ENCODE results near the gene PSD4. TPM values are rescaled to one million over a fixed set of nuclear protein-coding genes. Genes with fewer than 3 reads are reported as not detected.

The PSD4 gene
- total and polyA plus RNA-seq, 2 of the 8 experiments (the other 6 are each of a cell fraction or from before 2014, with no cell fraction given), result 0.53 to 1.2 TPM

DNA sequence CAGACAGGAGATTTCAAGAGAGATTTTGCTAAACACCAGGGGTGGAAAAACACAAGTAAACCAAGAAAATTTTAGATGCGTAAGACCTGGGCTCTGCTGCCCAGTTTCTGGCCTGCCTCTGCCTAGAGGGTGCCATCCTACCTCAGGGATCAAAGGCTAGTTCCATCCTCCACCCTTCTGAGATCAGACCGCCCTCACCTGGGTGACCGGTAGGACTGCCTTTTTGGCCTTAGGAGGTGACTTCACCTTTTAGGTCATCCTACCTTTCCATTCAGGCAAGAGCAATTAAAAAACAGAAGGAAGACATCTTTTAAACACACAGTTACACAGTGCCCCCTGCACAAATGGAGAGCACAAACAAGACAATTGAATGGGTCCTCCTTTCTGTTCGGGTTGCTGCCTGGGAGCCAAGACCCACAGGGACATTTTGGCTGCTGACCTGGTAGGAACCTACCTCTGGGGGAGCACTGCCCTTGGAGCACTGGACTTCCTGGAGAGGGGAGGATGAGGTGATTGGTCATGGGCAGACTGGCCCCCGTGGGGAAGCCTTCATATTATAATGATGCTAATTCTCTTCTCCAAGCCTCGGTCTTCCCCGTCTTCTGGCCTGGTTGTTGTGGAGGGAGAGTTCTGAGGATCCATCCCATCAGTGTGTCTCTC lies 3.1 kb downstream of the PSD4 start:
- Histone ChIP-seq H2BK120ac (replicated peaks; ENCODE audit: low read depth, low read length) (no peak overlapping the region), H4K8ac (ENCODE audit: extremely low read depth, insufficient read depth, low read length) (no peak overlapping the region), H2AK5ac (ENCODE audit: low read depth, low read length) (no peak overlapping the region), H3K23ac (ENCODE audit: insufficient read length) (no peak overlapping the region), H3K79me1 (ENCODE audit: low read depth, low read length) (no peaks in the 10 kb centered on the region), H2AFZ (ENCODE audit: low read length) (no peak overlapping the region), H3K4ac (replicated peaks; ENCODE audit: insufficient read length, low read depth, low read length) (no peak overlapping the region), H3K4me3 (ENCODE audit: extremely low read depth in 1 of 4, insufficient read depth in 2 of 4, low read depth in 3 of 4, low read length in 4 of 4) (no peak overlapping the region), H3K18ac (ENCODE audit: extremely low read depth, low read length) (no peak overlapping the region; the same call in 1 of the 2 replicates), H2BK5ac (ENCODE audit: low read depth, low read length) (no peak overlapping the region), H3K9ac (replicated peaks in 1 of 4; ENCODE audit: extremely low read depth in 1 of 4, low read depth in 3 of 4, low read length in 3 of 4) (no peak overlapping the region), H2BK20ac (ENCODE audit: low read length) (no peak overlapping the region), H3K27ac (ENCODE audit: low read depth, low read length) (no peak overlapping the region), H3K14ac (ENCODE audit: insufficient read length) (no peak overlapping the region), H3K56ac (replicated peaks; ENCODE audit: insufficient read length, low read depth, low read length) (no peak overlapping the region), H4K20me1 (replicated peaks in 1 of 2; ENCODE audit: control insufficient read depth in 1 of 2, insufficient read depth in 2 of 2, low read length in 2 of 2) (no peaks in the 10 kb centered on the region), H4K5ac (ENCODE audit: insufficient read length, low read depth, low read length) (no peak overlapping the region), H2BK12ac (ENCODE audit: low read depth, low read length) (no peak overlapping the region), H3K27me3 (replicated peaks in 1 of 4; ENCODE audit: control insufficient read depth in 3 of 4, extremely low read depth in 1 of 4, insufficient read depth in 3 of 4, low read length in 3 of 4) (no peaks in the 10 kb centered on the region), H3K79me2 (ENCODE audit: control insufficient read depth in 1 of 2, insufficient read depth in 2 of 2, low read length in 2 of 2) (no peaks in the 10 kb centered on the region), H3K23me2 (ENCODE audit: low read depth, low read length) (no peaks in the 10 kb centered on the region), H4K91ac (replicated peaks; ENCODE audit: insufficient read length, low read length) (no peak overlapping the region), H3K36me3 (ENCODE audit: control insufficient read depth in 2 of 4, insufficient read depth in 4 of 4, low read length in 3 of 4) (no peaks in the 10 kb centered on the region), H3K9me3 (ENCODE audit: insufficient read depth in 2 of 2, low read depth in 1 of 2, low read length in 1 of 2) (no peaks in the 10 kb centered on the region), H3K4me1 (replicated peaks in 1 of 4; ENCODE audit: control insufficient read depth in 3 of 4, insufficient read depth in 4 of 4, low read length in 3 of 4) (peaks cover 0 to 8% (median 2%) of the 10 kb centered on the region in 4 experiments; a peak in 4 of 7 replicates), H2BK15ac (ENCODE audit: low read length) (no peak overlapping the region), H3K4me2 (ENCODE audit: insufficient read depth in 1 of 2, low read depth in 2 of 2, low read length in 2 of 2) (no peak overlapping the region)
- FAIRE-seq (no peak), DNase-seq (ENCODE audit: low read depth in 1 of 2, low spot score in 2 of 2) (no peak)
- 87% methylated on average over 7 of the region's 7 CpGs; no CpG with 5 or more reads in 1 of the 2 experiments for WGBS, 2 experiments (ENCODE audit: extremely low coverage in 1 of 2, insufficient coverage in 1 of 2, insufficient read length in 1 of 2, insufficient replicate concordance in 2 of 2, low coverage in 1 of 2, low lambda C conversion rate in 2 of 2, missing lambda C conversion rate in 1 of 2)
- CTCF ChIA-PET (ENCODE audit: partially characterized antibody), result interaction anchor here (1.5 to 6.2 kb wide), 4 partner anchors 12 to 50 kb away, joined by 3 to 63 read pairs (median 20); no protein-coding TSS in a partner anchor
- POLR2A ChIA-PET (ENCODE audit: partially characterized antibody), result no interaction called here
- TF ChIP-seq, protein P1, sequence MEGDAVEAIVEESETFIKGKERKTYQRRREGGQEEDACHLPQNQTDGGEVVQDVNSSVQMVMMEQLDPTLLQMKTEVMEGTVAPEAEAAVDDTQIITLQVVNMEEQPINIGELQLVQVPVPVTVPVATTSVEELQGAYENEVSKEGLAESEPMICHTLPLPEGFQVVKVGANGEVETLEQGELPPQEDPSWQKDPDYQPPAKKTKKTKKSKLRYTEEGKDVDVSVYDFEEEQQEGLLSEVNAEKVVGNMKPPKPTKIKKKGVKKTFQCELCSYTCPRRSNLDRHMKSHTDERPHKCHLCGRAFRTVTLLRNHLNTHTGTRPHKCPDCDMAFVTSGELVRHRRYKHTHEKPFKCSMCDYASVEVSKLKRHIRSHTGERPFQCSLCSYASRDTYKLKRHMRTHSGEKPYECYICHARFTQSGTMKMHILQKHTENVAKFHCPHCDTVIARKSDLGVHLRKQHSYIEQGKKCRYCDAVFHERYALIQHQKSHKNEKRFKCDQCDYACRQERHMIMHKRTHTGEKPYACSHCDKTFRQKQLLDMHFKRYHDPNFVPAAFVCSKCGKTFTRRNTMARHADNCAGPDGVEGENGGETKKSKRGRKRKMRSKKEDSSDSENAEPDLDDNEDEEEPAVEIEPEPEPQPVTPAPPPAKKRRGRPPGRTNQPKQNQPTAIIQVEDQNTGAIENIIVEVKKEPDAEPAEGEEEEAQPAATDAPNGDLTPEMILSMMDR (IDR thresholded peaks at IDR 0.05; ENCODE audit: control extremely low read depth in 1 of 3, insufficient read depth in 1 of 3, low read depth in 1 of 3, low read length in 3 of 3), result peak in 1 of 3 experiments; percentile 9; a peak in 1 of 4 replicates
- TF ChIP-seq NANOG (IDR thresholded peaks at IDR 0.05; ENCODE audit: insufficient read depth, low read depth, low read length, poor library complexity, severe bottlenecking), result no peak
- TF ChIP-seq RAD21 (IDR thresholded peaks at IDR 0.05 in 1 of 2, conservative IDR thresholded peaks at IDR 0.05 in 1 of 2; ENCODE audit: low read depth in 2 of 2, low read length in 2 of 2), result 0 out of 4 replicates have a peak, but pooled peaks of 1 of the 2 experiments have one; percentile 4
